GF-D8 (cell line): ENCODE results near the gene ABAT.

ENCODE experiments used
- DNase-seq: peaks from one replicate; lab custom pipeline; 2025; lab: John Stamatoyannopoulos, UW

The ABAT gene

GRCh38 chr16:8717892-8718415 lies 43.5 kb downstream of the ABAT start:
- DNase-seq, result no peak

GRCh38 chr16:8718851-8719680 lies 44.6 kb downstream of the ABAT start:
- DNase-seq, result no peak

GRCh38 chr16:8720080-8720966 lies 45.9 kb downstream of the ABAT start:
- no peak for DNase-seq

- DNase-seq, result no peak
These were observed 46.5 kb downstream of the ABAT start for GRCh38 chr16:8720967-8721308.

GRCh38 chr16:8721336-8722024 lies 47.1 kb downstream of the ABAT start:
- no peak for DNase-seq

- DNase-seq, result no peak
These were observed 47.6 kb downstream of the ABAT start for GRCh38 chr16:8722025-8722348.

- no peak for DNase-seq
These were observed 51.2 kb downstream of the ABAT start for GRCh38 chr16:8725513-8726178.

GRCh38 chr16:8727131-8727806 lies 52.9 kb downstream of the ABAT start:
- no peak for DNase-seq

GRCh38 chr16:8727857-8728618 lies 53.6 kb downstream of the ABAT start:
- DNase-seq, result no peak

GRCh38 chr16:8729779-8730334 lies 55.4 kb downstream of the ABAT start:
- peak; percentile 61 for DNase-seq

- no peak for DNase-seq
These were observed 56.0 kb downstream of the ABAT start for GRCh38 chr16:8730335-8730915.

GRCh38 chr16:8733849-8734540 lies 59.6 kb downstream of the ABAT start:
- DNase-seq, result no peak

GRCh38 chr16:8735574-8735973 lies 61.2 kb downstream of the ABAT start:
- no peak for DNase-seq

- no peak for DNase-seq
These were observed 61.8 kb downstream of the ABAT start for GRCh38 chr16:8736123-8736668.

- no peak for DNase-seq
These were observed 64.7 kb downstream of the ABAT start for GRCh38 chr16:8739151-8739550.

- DNase-seq, result no peak
These were observed 65.7 kb downstream of the ABAT start for GRCh38 chr16:8739989-8740704.

GRCh38 chr16:8740775-8741355 lies 66.4 kb downstream of the ABAT start:
- DNase-seq, result no peak

- no peak for DNase-seq
These were observed 67.2 kb downstream of the ABAT start for GRCh38 chr16:8741636-8742035.
